ENCODE results near the gene FAM107A. TPM values are rescaled to one million over a fixed set of nuclear protein-coding genes. Genes with fewer than 3 reads are reported as not detected.

Gene FAM107A
- total RNA-seq, 1 donor from 2014 or later, result not detected

DNA sequence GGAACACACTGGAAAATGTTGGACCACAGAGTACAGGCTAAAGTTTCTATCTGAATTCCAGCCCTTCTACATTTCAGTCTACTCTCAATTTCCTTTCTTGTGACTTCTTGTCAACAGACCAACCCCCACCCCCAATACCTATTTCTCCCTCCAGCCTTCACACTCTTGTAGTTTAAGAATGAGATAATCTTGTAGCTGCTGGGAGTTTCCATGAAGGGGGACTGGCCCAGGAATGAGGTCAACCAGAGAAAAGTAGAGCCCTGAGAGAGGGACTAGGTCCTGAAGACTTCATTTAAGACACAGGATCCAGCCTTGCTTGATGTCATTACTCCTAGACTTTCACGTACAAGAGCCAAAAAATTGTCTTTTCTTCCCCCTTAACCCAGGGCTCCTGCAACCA is 29.5 kb upstream of the FAM107A start:
- Mint-ChIP-seq H3K27me3 (peaks cover 15% of the 10 kb centered on the region), H3K4me1 (ENCODE audit: low read depth) (no peaks in the 10 kb centered on the region), H3K9me3 (ENCODE audit: low read depth) (no peaks in the 10 kb centered on the region), H3K4me3 (ENCODE audit: low read depth) (no peak overlapping the region), H3K27ac (no peak overlapping the region), H3K36me3 (ENCODE audit: insufficient read depth) (no peaks in the 10 kb centered on the region)
- no peak for DNase-seq (ENCODE audit: low spot score, unreplicated experiment)
- no peak for TF ChIP-seq CTCF (IDR thresholded peaks at IDR 0.05; ENCODE audit: unreplicated experiment)

- H3K27me3 Mint-ChIP-seq, result peaks cover 19% of the 10 kb centered on the region
- H3K4me3 Mint-ChIP-seq (ENCODE audit: low read depth), result no peak overlapping the region
- no peak overlapping the region for H3K27ac Mint-ChIP-seq
- H3K9me3 Mint-ChIP-seq (ENCODE audit: low read depth), result no peaks in the 10 kb centered on the region
- DNase-seq (ENCODE audit: low spot score, unreplicated experiment), result no peak
- no peaks in the 10 kb centered on the region for H3K36me3 Mint-ChIP-seq (ENCODE audit: insufficient read depth)
- TF ChIP-seq CTCF (IDR thresholded peaks at IDR 0.05; ENCODE audit: unreplicated experiment), result no peak
- no peaks in the 10 kb centered on the region for H3K4me1 Mint-ChIP-seq (ENCODE audit: low read depth)
Measured at GRCh38 chr3:58604031-58604430, 26.8 kb upstream of the FAM107A start.

GRCh38 chr3:58603606-58604005 is 26.4 kb upstream of the FAM107A start:
- H3K27ac Mint-ChIP-seq, result no peak overlapping the region
- no peaks in the 10 kb centered on the region for H3K9me3 Mint-ChIP-seq (ENCODE audit: low read depth)
- no peak for TF ChIP-seq CTCF (IDR thresholded peaks at IDR 0.05; ENCODE audit: unreplicated experiment)
- H3K36me3 Mint-ChIP-seq (ENCODE audit: insufficient read depth), result no peaks in the 10 kb centered on the region
- H3K4me3 Mint-ChIP-seq (ENCODE audit: low read depth), result no peak overlapping the region
- no peak for DNase-seq (ENCODE audit: low spot score, unreplicated experiment)
- peaks cover 19% of the 10 kb centered on the region for H3K27me3 Mint-ChIP-seq
- H3K4me1 Mint-ChIP-seq (ENCODE audit: low read depth), result no peaks in the 10 kb centered on the region

- peaks cover 9% of the 10 kb centered on the region for H3K27me3 Mint-ChIP-seq
Measured at GRCh38 chr3:58597770-58598310, 20.6 kb upstream of the FAM107A start.

GRCh38 chr3:58596834-58597518 is 19.8 kb upstream of the FAM107A start:
- DNase-seq (ENCODE audit: low spot score, unreplicated experiment), result no peak
- Mint-ChIP-seq H3K27ac (no peak overlapping the region), H3K4me3 (ENCODE audit: low read depth) (no peak overlapping the region), H3K27me3 (peaks cover 9% of the 10 kb centered on the region), H3K36me3 (ENCODE audit: insufficient read depth) (no peaks in the 10 kb centered on the region), H3K9me3 (ENCODE audit: low read depth) (no peaks in the 10 kb centered on the region), H3K4me1 (ENCODE audit: low read depth) (no peaks in the 10 kb centered on the region)
- no peak for TF ChIP-seq CTCF (IDR thresholded peaks at IDR 0.05; ENCODE audit: unreplicated experiment)

More at GRCh38 chr3:58597770-58598310, 20.6 kb upstream of the FAM107A start:
- Mint-ChIP-seq H3K4me1 (ENCODE audit: low read depth) (no peaks in the 10 kb centered on the region), H3K9me3 (ENCODE audit: low read depth) (no peaks in the 10 kb centered on the region), H3K4me3 (ENCODE audit: low read depth) (no peak overlapping the region), H3K36me3 (ENCODE audit: insufficient read depth) (no peaks in the 10 kb centered on the region), H3K27ac (no peak overlapping the region)
- no peak for TF ChIP-seq CTCF (IDR thresholded peaks at IDR 0.05; ENCODE audit: unreplicated experiment)
- DNase-seq (ENCODE audit: low spot score, unreplicated experiment), result no peak
